ENCODE measurements around the gene ITPR2. TPM values are rescaled to one million over a fixed set of nuclear protein-coding genes. Genes with fewer than 3 reads are reported as not detected.

The ITPR2 gene
- total and polyA plus RNA-seq, 2 of the 8 experiments (the other 6 are each of a cell fraction or from before 2014, with no cell fraction given), result 4.1 to 48.3 TPM

GRCh38 chr12:26537651-26538050, 295.3 kb downstream of the ITPR2 start:
- no peak overlapping the region for H4K5ac ChIP-seq (ENCODE audit: insufficient read length, low read depth, low read length)
- no peaks in the 10 kb centered on the region for H3K27me3 ChIP-seq (replicated peaks in 1 of 4; ENCODE audit: control insufficient read depth in 3 of 4, extremely low read depth in 1 of 4, insufficient read depth in 3 of 4, low read length in 3 of 4)
- H3K27ac ChIP-seq (ENCODE audit: low read depth, low read length), result no peak overlapping the region
- H3K4ac ChIP-seq (replicated peaks; ENCODE audit: insufficient read length, low read depth, low read length), result no peak overlapping the region
- H3K4me1 ChIP-seq (replicated peaks in 1 of 4; ENCODE audit: control insufficient read depth in 3 of 4, insufficient read depth in 4 of 4, low read length in 3 of 4), result no peaks in the 10 kb centered on the region
- no peak overlapping the region for H2BK120ac ChIP-seq (replicated peaks; ENCODE audit: low read depth, low read length)
- H2AFZ ChIP-seq (ENCODE audit: low read length), result no peak overlapping the region
- no peaks in the 10 kb centered on the region for H3K9me3 ChIP-seq (ENCODE audit: insufficient read depth in 2 of 2, low read depth in 1 of 2, low read length in 1 of 2)
- CTCF ChIA-PET (ENCODE audit: partially characterized antibody), result interaction anchor here (3.2 kb wide), 1 partner anchor 13 kb away, joined by 9 read pairs; no protein-coding TSS in a partner anchor
- 95% methylated on average over 3 of the region's 3 CpGs; no CpG with 5 or more reads in 1 of the 2 experiments for WGBS, 2 experiments (ENCODE audit: extremely low coverage in 1 of 2, insufficient coverage in 1 of 2, insufficient read length in 1 of 2, insufficient replicate concordance in 2 of 2, low coverage in 1 of 2, low lambda C conversion rate in 2 of 2, missing lambda C conversion rate in 1 of 2)
- H3K9ac ChIP-seq (replicated peaks in 1 of 4; ENCODE audit: extremely low read depth in 1 of 4, low read depth in 3 of 4, low read length in 3 of 4), result no peak overlapping the region
- H3K79me1 ChIP-seq (ENCODE audit: low read depth, low read length), result no peaks in the 10 kb centered on the region
- H2AK5ac ChIP-seq (ENCODE audit: low read depth, low read length), result no peak overlapping the region
- H3K14ac ChIP-seq (ENCODE audit: insufficient read length), result no peak overlapping the region
- H4K8ac ChIP-seq (ENCODE audit: extremely low read depth, insufficient read depth, low read length), result no peak overlapping the region
- H3K79me2 ChIP-seq (ENCODE audit: control insufficient read depth in 1 of 2, insufficient read depth in 2 of 2, low read length in 2 of 2), result no peaks in the 10 kb centered on the region
- no peak overlapping the region for H2BK20ac ChIP-seq (ENCODE audit: low read length)
- no peak overlapping the region for H3K18ac ChIP-seq (ENCODE audit: extremely low read depth, low read length)
- DNase-seq (ENCODE audit: low read depth in 1 of 2, low spot score in 2 of 2) (no peak), FAIRE-seq (no peak)
- TF ChIP-seq ATF3 (IDR thresholded peaks at IDR 0.05; ENCODE audit: insufficient read depth, low read depth, low read length) (no peak), TAF1 (IDR thresholded peaks at IDR 0.05; ENCODE audit: low read depth, low read length) (no peak), EGR1 (IDR thresholded peaks at IDR 0.05; ENCODE audit: borderline replicate concordance, low read depth, low read length) (no peak)
- no peaks in the 10 kb centered on the region for H3K36me3 ChIP-seq (ENCODE audit: control insufficient read depth in 2 of 4, insufficient read depth in 4 of 4, low read length in 3 of 4)
- no peaks in the 10 kb centered on the region for H3K23me2 ChIP-seq (ENCODE audit: low read depth, low read length)
- no peak overlapping the region for H3K4me2 ChIP-seq (ENCODE audit: insufficient read depth in 1 of 2, low read depth in 2 of 2, low read length in 2 of 2)
- no peak overlapping the region for H3K4me3 ChIP-seq (ENCODE audit: extremely low read depth in 1 of 4, insufficient read depth in 2 of 4, low read depth in 3 of 4, low read length in 4 of 4)
- H2BK15ac ChIP-seq (ENCODE audit: low read length), result no peak overlapping the region
- H4K91ac ChIP-seq (replicated peaks; ENCODE audit: insufficient read length, low read length), result no peak overlapping the region
- H4K20me1 ChIP-seq (replicated peaks in 1 of 2; ENCODE audit: control insufficient read depth in 1 of 2, insufficient read depth in 2 of 2, low read length in 2 of 2), result no peaks in the 10 kb centered on the region
- no peak overlapping the region for H3K23ac ChIP-seq (ENCODE audit: insufficient read length)
- no peak overlapping the region for H2BK12ac ChIP-seq (ENCODE audit: low read depth, low read length)
- no peak overlapping the region for H3K56ac ChIP-seq (replicated peaks; ENCODE audit: insufficient read length, low read depth, low read length)
- H2BK5ac ChIP-seq (ENCODE audit: low read depth, low read length), result no peak overlapping the region
- POLR2A ChIA-PET (ENCODE audit: partially characterized antibody), result no interaction called here
